OCI-LY3 (cell line): ENCODE data around the gene HDDC2.

Experiments used
- EZH2phosphoT487 ChIP-seq: fragments of 200-600 bp; shearing (Covaris generic); IDR thresholded peaks from 2 replicates; pipeline ENCODE4 v1.6.1; 2018; ENCODE audit warnings: antibody characterized with exemption, mixed run types, low read depth
- TF ChIP-seq, protein P1 (sequence below): fragments of 200-600, 300-600 bp; sonication (generic); IDR thresholded peaks from 2 replicates; pipeline ENCODE4 v1.5.1; 2014; ENCODE audit warnings: antibody characterized with exemption, low read length, low read depth

DNA sequence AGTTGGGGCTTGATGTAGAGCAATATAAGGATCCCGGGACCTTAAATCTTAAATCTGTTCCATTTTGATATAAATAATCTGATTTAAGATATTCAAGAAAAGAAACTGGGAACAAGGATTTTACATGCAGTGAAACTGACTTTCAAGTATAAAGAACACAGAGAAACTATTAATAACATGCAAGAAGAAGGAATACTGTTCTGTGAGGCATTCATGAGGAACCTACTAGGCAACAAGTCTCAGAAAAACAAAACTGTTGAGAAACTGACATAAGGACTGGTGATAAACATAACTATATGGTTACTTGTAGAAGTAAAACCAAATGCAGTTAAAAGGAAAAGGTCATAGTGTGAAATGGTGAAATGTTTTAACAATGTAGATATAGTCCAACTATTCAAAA lies 15.8 kb downstream of the HDDC2 start:
- TF ChIP-seq EZH2phosphoT487, result no peak
- TF ChIP-seq, protein P1, sequence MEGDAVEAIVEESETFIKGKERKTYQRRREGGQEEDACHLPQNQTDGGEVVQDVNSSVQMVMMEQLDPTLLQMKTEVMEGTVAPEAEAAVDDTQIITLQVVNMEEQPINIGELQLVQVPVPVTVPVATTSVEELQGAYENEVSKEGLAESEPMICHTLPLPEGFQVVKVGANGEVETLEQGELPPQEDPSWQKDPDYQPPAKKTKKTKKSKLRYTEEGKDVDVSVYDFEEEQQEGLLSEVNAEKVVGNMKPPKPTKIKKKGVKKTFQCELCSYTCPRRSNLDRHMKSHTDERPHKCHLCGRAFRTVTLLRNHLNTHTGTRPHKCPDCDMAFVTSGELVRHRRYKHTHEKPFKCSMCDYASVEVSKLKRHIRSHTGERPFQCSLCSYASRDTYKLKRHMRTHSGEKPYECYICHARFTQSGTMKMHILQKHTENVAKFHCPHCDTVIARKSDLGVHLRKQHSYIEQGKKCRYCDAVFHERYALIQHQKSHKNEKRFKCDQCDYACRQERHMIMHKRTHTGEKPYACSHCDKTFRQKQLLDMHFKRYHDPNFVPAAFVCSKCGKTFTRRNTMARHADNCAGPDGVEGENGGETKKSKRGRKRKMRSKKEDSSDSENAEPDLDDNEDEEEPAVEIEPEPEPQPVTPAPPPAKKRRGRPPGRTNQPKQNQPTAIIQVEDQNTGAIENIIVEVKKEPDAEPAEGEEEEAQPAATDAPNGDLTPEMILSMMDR, result no peak
